SU-DHL-6 (cell line): ENCODE results near the gene CDK4.

Experiments
- H2AFZ ChIP-seq: fragments of 200-600 bp; sonication (generic); 2 replicates; pipeline ENCODE4 v1.6.1; 2014; ENCODE audit warnings: low read depth, mild to moderate bottlenecking, moderate library complexity, mixed read lengths, antibody characterized with exemption, low read length; ENCODE audit not compliant: severe bottlenecking
- H3F3A ChIP-seq: fragments of 200-600 bp; shearing (Covaris generic); 2 replicates; pipeline ENCODE4 v1.6.0; 2016; ENCODE audit warnings: antibody characterized with exemption, mild to moderate bottlenecking; ENCODE audit not compliant: insufficient read depth
- H3K27ac ChIP-seq: fragments of 200-600 bp; sonication (generic); 2 replicates; pipeline ENCODE4 v1.5.1; 2016; ENCODE audit warnings: low read depth, mild to moderate bottlenecking, low read length, moderate library complexity, mixed read lengths
- H3K27me3 ChIP-seq: fragments of 200-600 bp; sonication (generic), shearing (Covaris generic); 2 replicates; pipeline ENCODE4 v1.6.0; 2014; ENCODE audit warnings: mild to moderate bottlenecking, low read length
- H3K36me3 ChIP-seq: fragments of 200-600 bp; sonication (generic); 2 replicates; pipeline ENCODE4 v1.6.1; 2014; ENCODE audit warnings: mild to moderate bottlenecking, low read length, mixed read lengths
- H3K4me2 ChIP-seq: fragments of 300-600, 200-600 bp; shearing (Covaris generic), sonication (generic); 2 replicates; pipeline ENCODE4 v1.6.0; 2014; ENCODE audit warnings: low read length, low read depth, mild to moderate bottlenecking; ENCODE audit not compliant: poor library complexity, severe bottlenecking
- H3K4me3 ChIP-seq: fragments of 200-600 bp; sonication (generic); 2 replicates; pipeline ENCODE4 v1.5.1; 2014; ENCODE audit warnings: antibody characterized with exemption, low read length, mild to moderate bottlenecking, mixed read lengths; ENCODE audit not compliant: insufficient read depth, poor library complexity, severe bottlenecking
- H3K79me2 ChIP-seq: fragments of 200-600 bp; sonication (generic); 2 replicates; pipeline ENCODE4 v1.6.1; 2014; ENCODE audit warnings: mild to moderate bottlenecking, low read length, moderate library complexity; ENCODE audit not compliant: insufficient read depth
- H3K9ac ChIP-seq: fragments of 200-600 bp; sonication (generic); 2 replicates; pipeline ENCODE4 v1.7.0; 2014; ENCODE audit warnings: mild to moderate bottlenecking, low read length
- H3K9me2 ChIP-seq: fragments of 200-600 bp; sonication (generic); replicated peaks from 2 replicates; pipeline ENCODE4 v1.6.1; 2014; ENCODE audit warnings: low read length; ENCODE audit not compliant: insufficient read depth
- H3K9me3 ChIP-seq: fragments of 200-600 bp; sonication (generic); 2 replicates; pipeline ENCODE4 v1.6.1; 2014; ENCODE audit warnings: low read length, mixed read lengths; ENCODE audit not compliant: insufficient read depth
- H4K20me1 ChIP-seq: fragments of 200-600 bp; sonication (generic); 2 replicates; pipeline ENCODE4 v1.6.1; 2014; ENCODE audit warnings: low read depth, mild to moderate bottlenecking, antibody characterized with exemption, low read length, moderate library complexity, mixed read lengths
- EZH2phosphoT487 ChIP-seq: fragments of 200-600 bp; sonication (generic), shearing (Covaris generic); conservative IDR thresholded peaks from 2 replicates; pipeline ENCODE4 v1.6.1; 2018; ENCODE audit warnings: mild to moderate bottlenecking, antibody characterized with exemption, low read length, moderate library complexity, mixed read lengths
- TF ChIP-seq, protein P1 (sequence below): fragments of 200-600 bp; sonication (generic); IDR thresholded peaks from one replicate; pipeline ENCODE4 v1.5.1; 2017; ENCODE audit warnings: antibody characterized with exemption, mild to moderate bottlenecking, low read length, moderate library complexity; ENCODE audit not compliant: insufficient read depth, poor library complexity, severe bottlenecking

Gene CDK4

DNA sequence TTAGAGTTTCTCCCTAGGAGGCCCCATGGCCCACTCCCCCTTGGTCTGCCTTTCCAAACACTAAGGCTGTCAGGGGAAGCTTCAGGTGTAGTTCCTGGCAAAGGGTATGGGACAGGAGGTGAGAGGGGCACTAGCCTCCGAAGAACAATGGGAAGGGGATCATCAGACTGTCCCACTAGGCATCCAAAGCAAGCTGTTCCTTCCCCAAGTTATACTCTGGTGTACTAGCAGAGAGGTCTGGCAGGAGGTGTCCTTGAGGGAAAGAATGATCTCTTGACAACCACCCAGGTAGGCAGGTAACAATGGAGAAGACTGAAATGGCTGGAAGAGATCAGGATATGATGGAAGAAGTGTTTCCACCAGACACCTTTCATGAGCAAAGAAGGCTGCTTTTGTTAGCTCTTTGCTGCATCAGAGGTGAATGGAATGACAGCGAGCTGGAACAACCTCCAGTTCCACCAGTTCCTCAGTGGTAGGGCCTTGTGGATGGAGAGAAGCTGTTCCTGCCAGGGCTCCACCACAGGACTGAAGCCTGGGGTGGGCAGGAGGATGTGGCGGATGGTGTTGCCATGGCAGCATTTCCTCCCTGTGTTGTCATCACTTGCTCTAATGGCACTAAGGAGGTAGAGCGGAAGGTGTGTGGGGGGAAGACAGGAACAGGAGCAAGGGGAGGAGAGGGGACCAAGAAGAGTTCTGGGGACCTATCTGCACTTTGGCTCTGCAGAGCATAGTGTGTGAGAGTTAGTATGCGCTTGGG, 11.3 kb downstream of the CDK4 start:
- Histone ChIP-seq H3K9me3 (no peaks in the 10 kb centered on the region), H2AFZ (no peak overlapping the region), H3K36me3 (no peaks in the 10 kb centered on the region), H3K9ac (peak overlapping the region; percentile 68), H3K27ac (no peak overlapping the region), H3K4me3 (peak overlapping the region; percentile 68), H3K27me3 (no peaks in the 10 kb centered on the region), H3K4me2 (peak overlapping the region; percentile 91), H3K79me2 (peaks cover 12% of the 10 kb centered on the region), H3F3A (peaks cover 10% of the 10 kb centered on the region; the same call in 1 of the 2 replicates), H3K9me2 (no peaks in the 10 kb centered on the region), H4K20me1 (no peaks in the 10 kb centered on the region)
- TF ChIP-seq, protein P1, sequence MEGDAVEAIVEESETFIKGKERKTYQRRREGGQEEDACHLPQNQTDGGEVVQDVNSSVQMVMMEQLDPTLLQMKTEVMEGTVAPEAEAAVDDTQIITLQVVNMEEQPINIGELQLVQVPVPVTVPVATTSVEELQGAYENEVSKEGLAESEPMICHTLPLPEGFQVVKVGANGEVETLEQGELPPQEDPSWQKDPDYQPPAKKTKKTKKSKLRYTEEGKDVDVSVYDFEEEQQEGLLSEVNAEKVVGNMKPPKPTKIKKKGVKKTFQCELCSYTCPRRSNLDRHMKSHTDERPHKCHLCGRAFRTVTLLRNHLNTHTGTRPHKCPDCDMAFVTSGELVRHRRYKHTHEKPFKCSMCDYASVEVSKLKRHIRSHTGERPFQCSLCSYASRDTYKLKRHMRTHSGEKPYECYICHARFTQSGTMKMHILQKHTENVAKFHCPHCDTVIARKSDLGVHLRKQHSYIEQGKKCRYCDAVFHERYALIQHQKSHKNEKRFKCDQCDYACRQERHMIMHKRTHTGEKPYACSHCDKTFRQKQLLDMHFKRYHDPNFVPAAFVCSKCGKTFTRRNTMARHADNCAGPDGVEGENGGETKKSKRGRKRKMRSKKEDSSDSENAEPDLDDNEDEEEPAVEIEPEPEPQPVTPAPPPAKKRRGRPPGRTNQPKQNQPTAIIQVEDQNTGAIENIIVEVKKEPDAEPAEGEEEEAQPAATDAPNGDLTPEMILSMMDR, result no peak
- TF ChIP-seq EZH2phosphoT487, result no peak

DNA sequence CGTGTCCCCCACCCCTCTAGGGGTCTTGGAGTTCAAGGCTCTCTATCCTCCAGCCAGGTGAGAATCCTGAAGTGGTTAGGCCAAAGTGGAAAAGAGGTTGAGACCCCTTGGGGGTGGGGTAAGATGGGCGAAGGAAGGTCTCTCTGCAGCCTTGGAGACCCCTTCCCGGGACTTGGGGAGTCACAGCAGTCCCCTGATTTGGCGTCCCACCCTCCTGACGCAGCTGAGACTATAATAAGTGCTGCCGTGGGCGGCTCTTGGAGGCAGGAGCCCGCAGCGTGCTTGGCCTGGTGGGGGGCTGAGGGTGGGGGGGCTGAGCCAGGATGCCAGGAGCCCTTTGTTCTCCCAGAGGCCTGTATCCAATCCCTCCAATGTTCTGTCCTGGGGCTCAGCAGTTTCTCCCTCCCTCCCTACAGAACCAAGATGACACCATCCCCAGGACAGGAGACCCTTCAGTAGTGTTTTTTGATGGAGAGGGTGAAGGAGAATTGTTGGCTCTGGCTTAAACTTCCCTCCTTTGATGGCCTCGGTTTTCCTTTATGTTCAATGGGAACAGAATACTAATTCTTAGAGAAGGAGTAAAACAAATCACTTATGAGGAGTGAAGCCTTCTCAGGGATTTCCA, 12.1 kb downstream of the CDK4 start:
- Histone ChIP-seq H3K9ac (no peak overlapping the region), H3K27ac (no peak overlapping the region)

DNA sequence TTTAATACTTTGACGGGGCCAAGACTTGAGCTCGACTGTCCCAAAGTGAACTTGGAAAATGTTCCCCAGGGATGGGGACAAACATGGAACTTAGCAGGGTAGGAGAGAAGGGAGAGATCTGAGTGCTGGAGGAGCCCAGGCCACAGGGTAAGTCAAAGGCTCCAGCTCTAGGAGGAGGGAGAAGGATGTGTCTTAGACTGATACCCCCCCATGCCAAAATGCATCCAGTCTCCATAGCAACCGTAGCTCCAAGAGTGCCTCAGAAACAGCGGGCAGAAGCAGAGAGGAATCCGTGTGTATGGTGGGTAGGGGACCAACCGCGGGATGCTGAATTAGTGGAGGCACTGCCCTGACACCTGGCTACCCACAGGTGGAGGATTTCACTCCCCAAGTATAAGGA, 12.7 kb downstream of the CDK4 start:
- no peak overlapping the region for H3K4me3 ChIP-seq
- no peak overlapping the region for H3K9ac ChIP-seq
- no peaks in the 10 kb centered on the region for H3K27me3 ChIP-seq
- H3K36me3 ChIP-seq, result no peaks in the 10 kb centered on the region
- H3K27ac ChIP-seq, result no peak overlapping the region
- no peaks in the 10 kb centered on the region for H4K20me1 ChIP-seq
- H3F3A ChIP-seq, result peaks cover 5% of the 10 kb centered on the region; the same call in 1 of the 2 replicates
- H2AFZ ChIP-seq, result no peak overlapping the region
- no peak overlapping the region for H3K4me2 ChIP-seq
- peaks cover 12% of the 10 kb centered on the region for H3K79me2 ChIP-seq
- no peaks in the 10 kb centered on the region for H3K9me2 ChIP-seq
- TF ChIP-seq, protein P1, result no peak
- no peak for TF ChIP-seq EZH2phosphoT487
- H3K9me3 ChIP-seq, result no peaks in the 10 kb centered on the region

More for the DNA sequence above, 12.1 kb downstream of the CDK4 start:
- Histone ChIP-seq H3K9me3 (no peaks in the 10 kb centered on the region), H3F3A (peaks cover 5% of the 10 kb centered on the region; the same call in 1 of the 2 replicates), H3K4me2 (peak overlapping the region; percentile 91), H3K79me2 (peaks cover 12% of the 10 kb centered on the region), H3K9me2 (no peaks in the 10 kb centered on the region), H2AFZ (no peak overlapping the region), H4K20me1 (no peaks in the 10 kb centered on the region), H3K27me3 (no peaks in the 10 kb centered on the region), H3K36me3 (no peaks in the 10 kb centered on the region), H3K4me3 (no peak overlapping the region)
- no peak for TF ChIP-seq EZH2phosphoT487
- TF ChIP-seq, protein P1, result no peak
